ENCODE data around the gene RINL.
A peak's percentile ranks its signal among the peaks of the same experiment; 100 is the strongest.

Gene RINL, protein sequence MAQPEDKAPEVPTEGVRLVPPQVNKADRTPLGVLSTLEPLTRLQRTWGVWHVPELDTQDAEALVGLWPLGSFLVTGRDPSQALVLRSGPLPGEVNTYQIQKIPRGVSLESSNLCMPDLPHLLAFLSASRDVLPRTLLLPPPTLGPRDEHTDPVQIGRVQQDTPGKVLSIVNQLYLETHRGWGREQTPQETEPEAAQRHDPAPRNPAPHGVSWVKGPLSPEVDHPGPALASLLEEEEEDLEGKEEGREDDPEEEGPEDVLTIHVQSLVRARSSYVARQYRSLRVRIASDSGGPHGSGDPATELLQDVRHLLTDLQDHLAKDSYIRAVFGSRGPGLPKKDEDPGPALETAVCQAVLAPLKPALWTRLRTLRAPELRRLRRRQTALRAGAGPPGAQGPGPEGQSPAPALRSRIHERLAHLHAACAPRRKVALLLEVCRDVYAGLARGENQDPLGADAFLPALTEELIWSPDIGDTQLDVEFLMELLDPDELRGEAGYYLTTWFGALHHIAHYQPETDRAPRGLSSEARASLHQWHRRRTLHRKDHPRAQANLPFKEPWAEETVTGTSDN

GRCh38 chr19:38877781-38878574 lies at the start of gene RINL:
TSS of gene RINL (minus strand) at chr19:38878275. CDS start at chr19:38876742, 1,533 bp downstream.
- peak; percentile 70 to 77 for DNase-seq

DNA sequence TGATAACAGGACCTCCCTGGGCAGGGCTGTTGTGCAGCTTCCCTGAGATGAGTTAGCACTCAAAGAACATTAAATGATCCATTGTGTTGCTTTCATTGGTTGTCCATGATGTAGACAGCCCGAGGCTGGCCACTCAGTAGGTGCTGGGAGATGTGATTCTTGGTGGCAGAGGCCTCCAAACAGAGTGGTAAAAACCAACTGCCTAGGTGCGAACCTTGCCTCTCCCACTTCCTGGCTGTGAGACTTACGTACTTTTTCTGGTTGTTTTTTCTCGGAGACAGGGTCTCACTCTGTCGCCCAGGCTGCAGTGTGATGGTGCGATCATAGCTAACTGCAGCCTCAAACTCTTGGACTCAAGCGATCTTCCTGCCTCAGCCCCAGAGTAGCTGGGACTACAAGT lies 46.3 kb upstream of the RINL start:
- DNase-seq, result no peak

- no peak for DNase-seq
These were observed 44.4 kb upstream of the RINL start for GRCh38 chr19:38922482-38922881.

DNA sequence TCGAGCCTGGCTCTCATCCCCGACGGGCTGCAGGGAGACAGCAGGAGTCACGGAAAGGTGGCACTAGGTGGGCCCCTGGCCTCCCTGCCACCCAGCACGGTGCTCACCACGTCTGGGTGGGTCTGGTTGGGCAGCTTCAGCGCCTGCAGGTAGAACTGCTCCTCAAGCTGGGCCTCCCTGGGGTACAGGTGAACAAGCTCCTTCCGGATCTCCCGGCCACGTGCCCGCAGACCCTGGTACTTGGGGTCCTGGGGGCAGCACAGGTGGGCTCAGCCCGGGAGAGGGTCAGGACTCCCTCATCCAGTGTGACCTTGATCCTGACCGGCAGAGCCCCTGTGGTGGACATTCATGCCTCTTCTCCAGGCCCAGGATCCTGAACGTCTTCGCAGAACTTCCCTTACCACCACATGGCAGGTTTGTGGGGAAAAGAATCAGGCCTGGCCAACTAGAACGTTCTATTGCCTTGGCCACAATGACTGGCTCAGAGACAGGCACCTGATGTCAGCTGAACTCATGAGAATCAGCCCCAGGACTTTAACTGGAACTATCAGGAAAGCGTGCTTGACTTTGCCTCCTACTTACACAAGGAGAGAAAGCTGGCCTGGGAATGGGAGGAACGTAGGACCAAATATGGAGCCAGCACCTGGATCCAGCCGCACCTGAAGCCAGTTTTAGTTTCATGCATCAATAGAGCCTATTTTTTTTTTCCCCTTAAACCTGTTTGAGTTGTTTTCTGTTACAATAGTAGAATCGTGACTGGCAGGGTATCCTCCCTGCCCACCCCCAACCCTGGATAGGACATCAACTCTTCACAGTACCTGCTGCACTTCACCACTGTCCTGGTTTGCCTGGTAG lies 43.6 kb upstream of the RINL start:
- DNase-seq, result no peak

- DNase-seq, result no peak
These were observed 42.7 kb upstream of the RINL start for GRCh38 chr19:38920602-38921419.

GRCh38 chr19:38919837-38920601 lies 41.9 kb upstream of the RINL start:
- DNase-seq, result no peak

DNA sequence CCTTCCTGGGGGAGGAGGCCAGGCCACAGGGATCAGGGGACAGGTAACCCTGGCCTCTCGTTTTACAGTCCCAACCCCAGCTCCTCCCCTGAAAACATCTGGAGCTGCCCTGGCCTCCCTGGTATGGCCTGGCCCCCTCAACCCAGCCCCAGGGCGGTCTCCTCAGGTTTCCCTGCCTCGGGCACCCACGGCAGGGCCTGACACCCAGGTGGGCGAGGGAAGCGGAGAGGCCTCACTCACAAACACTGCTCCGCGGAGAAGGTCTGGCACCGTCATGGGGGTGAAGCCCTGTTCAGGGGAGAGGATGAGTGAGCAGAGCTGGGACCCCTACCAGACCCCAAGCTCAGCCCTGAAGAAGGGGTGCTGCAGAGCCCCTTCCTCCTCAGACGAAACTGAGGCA lies 40.5 kb upstream of the RINL start:
- DNase-seq, result no peak

DNA sequence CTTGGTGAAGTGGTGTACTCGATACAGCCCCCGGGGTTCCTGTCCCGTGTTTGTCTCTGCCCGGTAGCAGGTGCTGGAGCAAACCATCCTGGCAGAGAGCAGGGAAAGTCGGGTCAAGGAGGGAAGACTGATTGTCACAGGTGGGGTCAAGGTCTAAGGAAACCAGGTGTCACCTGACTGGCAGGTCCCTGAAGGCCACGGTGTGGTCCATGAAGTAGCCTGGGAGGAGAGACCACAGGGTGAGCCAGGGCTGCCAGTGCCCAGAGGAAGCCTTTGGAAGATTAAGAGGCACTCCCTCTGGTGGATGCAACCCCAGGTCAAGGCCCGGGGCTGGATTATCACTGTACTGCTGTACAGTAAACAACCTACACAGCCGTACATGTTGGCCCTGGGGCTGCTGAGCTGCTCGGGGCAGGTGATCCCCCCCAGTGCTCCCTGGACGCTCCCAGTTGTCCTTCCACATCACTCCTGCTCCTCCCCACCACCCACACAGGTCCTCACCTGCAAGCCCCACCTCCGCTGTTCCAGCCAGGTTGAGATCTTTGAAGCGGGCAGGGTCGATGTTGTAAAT lies 39.9 kb upstream of the RINL start:
- no peak for DNase-seq

GRCh38 chr19:38917516-38917915 lies 39.4 kb upstream of the RINL start:
- DNase-seq, result no peak

GRCh38 chr19:38915329-38916321 lies 37.5 kb upstream of the RINL start:
- no peak for DNase-seq

DNA sequence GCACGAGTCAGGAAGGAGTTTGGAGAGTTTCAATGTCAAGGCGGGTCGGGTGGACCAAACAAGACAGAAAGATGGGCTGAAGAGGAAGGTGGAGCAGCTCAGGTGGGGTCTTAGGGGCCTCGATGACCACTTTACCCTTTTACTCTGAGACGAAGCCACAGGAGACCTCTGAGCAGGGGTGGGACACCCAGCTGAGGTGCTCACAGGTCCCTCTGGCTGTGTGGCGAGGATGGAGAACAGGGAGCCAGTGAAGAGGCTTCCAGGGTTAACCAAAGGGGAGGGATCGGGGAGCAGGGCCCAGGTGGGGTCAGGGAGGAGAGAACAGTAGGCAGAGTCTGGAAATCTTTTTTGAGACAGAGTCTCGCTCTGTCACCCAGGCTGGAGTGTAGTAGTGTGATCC lies 35.9 kb upstream of the RINL start:
- no peak for DNase-seq

GRCh38 chr19:38912600-38913514 lies 34.8 kb upstream of the RINL start:
- DNase-seq, result no peak

- DNase-seq, result no peak
These were observed 33.4 kb upstream of the RINL start for GRCh38 chr19:38911388-38912001.

GRCh38 chr19:38910488-38910887 lies 32.4 kb upstream of the RINL start:
- DNase-seq, result no peak

DNA sequence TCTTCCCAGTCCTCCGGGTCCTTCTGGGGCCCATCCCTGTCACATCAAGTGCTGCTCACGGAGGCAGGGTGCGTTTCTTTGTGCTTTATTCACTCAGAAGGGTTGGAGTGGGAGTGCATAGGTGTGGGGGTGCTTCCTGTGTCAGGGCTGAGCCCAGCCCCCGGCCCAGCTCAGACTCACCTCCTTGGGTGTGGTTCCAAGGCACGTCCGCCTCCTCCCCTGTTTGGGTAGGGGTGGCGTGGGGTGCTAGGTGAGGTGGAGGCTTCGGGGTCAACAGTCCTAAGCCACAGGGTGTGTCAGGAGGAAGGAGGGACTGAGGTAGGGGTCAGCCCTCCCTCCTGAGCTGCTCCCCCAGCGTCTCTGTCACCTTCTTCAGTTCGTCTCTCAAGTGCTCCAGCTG lies 30.8 kb upstream of the RINL start:
- no peak for DNase-seq

- no peak for DNase-seq
These were observed 29.6 kb upstream of the RINL start for GRCh38 chr19:38907670-38908069.

DNA sequence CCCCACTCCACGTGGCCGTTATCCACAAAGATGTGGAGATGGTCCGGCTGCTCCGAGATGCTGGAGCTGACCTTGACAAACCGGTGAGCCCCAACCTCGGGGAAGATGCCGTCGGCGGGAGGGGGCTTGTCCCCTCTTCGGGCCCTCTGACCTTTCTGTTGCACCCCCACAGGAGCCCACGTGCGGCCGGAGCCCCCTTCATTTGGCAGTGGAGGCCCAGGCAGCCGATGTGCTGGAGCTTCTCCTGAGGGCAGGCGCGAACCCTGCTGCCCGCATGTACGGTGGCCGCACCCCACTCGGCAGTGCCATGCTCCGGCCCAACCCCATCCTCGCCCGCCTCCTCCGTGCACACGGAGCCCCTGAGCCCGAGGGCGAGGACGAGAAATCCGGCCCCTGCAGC lies 29.2 kb upstream of the RINL start:
- DNase-seq, result no peak

DNA sequence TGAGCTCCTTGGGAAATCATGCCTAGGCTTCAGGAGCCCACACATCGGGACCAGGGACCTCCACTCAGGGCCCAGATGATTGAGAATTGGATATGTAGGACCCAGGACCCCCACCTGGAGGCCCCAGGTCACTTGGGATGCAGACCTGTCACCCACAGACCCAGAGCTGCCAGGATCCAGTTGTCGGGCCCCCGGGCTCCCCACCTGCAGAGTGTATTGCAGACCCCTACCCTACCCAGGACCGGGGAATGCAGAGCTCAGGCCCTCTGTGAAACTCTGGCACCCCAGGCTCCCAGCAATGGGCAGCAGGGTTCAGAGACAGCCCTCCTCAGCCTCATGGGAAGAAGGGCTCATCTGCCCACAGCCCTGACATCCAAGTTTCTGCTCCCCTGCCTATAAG lies 27.5 kb upstream of the RINL start:
- DNase-seq, result no peak
